B cell (primary cell): ENCODE results near the gene TMEM182. TPM values are rescaled to one million over a fixed set of nuclear protein-coding genes. Genes with fewer than 3 reads are reported as not detected.

Experiments used
- ATAC-seq: fragments of 200-7000 bp; cut with Tn5 transposase; one replicate; pipeline ENCODE4 v1.10.0; 2021; ENCODE audit warnings: low read depth, mild to moderate bottlenecking, moderate number of reproducible peaks, moderate library complexity
- CTCF ChIA-PET: fragments of 350-600 bp; sonication (Branson Sonifier 250); formaldehyde crosslinking; loops from one replicate; lab custom pipeline; 2021; ENCODE audit warnings: antibody characterized with exemption, inconsistent platforms; lab: Charles Lee
- POLR2A ChIA-PET: fragments of 350-600 bp; sonication (Branson Sonifier 250); formaldehyde crosslinking; loops from one replicate; lab custom pipeline; 2021; ENCODE audit warnings: antibody characterized with exemption; lab: Charles Lee
- DNase-seq: peaks from one replicate; pipeline ENCODE4 v3.0.0; 2013
- H2AFZ ChIP-seq: 2 replicates; pipeline ENCODE4 v1.6.1; 2012; ENCODE audit warnings: mild to moderate bottlenecking, low read depth, low read length; ENCODE audit not compliant: insufficient read depth, poor library complexity, severe bottlenecking
- H3K27ac ChIP-seq, 2 donors: 1 replicate in 1 of 2; 2 replicates in 1 of 2; pipeline ENCODE4 v1.5.1; 2012 to 2013; ENCODE audit warnings: low read length in 2 of 2, mild to moderate bottlenecking in 2 of 2, moderate library complexity in 1 of 2
- H3K27me3 ChIP-seq, 4 experiments: fragments of 200-600 bp in 1 of 4; sonication (generic) in 1 of 4; replicated peaks in 1 of 4; 1 replicate in 2 of 4; 2 replicates in 2 of 4; pipeline versions ENCODE4 v1.6.1 to v1.7.0; 2013 to 2016; ENCODE audit warnings: low read length in 3 of 4, mild to moderate bottlenecking in 2 of 4, mixed read lengths in 1 of 4, moderate library complexity in 1 of 4; ENCODE audit not compliant: insufficient read depth in 4 of 4, control insufficient read depth in 3 of 4; ENCODE audit errors: control extremely low read depth in 1 of 4
- H3K36me3 ChIP-seq, 2 experiments: replicated peaks in 1 of 2; 1 replicate in 1 of 2; 2 replicates in 1 of 2; pipeline versions ENCODE4 v1.6.1 to v1.7.1; 2013; ENCODE audit warnings: low read length in 1 of 2; ENCODE audit not compliant: insufficient read depth in 2 of 2, control insufficient read depth in 1 of 2; ENCODE audit errors: control extremely low read depth in 1 of 2, extremely low read depth in 1 of 2
- H3K4me1 ChIP-seq, 2 donors: fragments of 200-600 bp in 1 of 2; sonication (generic) in 1 of 2; 1 replicate in 1 of 2; 2 replicates in 1 of 2; pipeline versions ENCODE4 v1.5.1 to v1.6.1; 2013 to 2017; ENCODE audit warnings: low read length in 2 of 2; ENCODE audit not compliant: control insufficient read depth in 2 of 2, insufficient read depth in 2 of 2
- H3K4me2 ChIP-seq: replicated peaks from 2 replicates; pipeline ENCODE3; 2012; ENCODE audit warnings: mild to moderate bottlenecking, low read depth, low read length; ENCODE audit not compliant: poor library complexity, severe bottlenecking
- H3K4me3 ChIP-seq, 5 experiments: fragments of 200-600 bp in 1 of 5; sonication (generic) in 1 of 5; 1 replicate in 3 of 5; 2 replicates in 2 of 5; pipeline versions ENCODE4 v1.5.1 to v1.7.0; 2011 to 2016; ENCODE audit warnings: low read length in 4 of 5, mild to moderate bottlenecking in 4 of 5, low read depth in 2 of 5, control low read depth in 1 of 5, moderate library complexity in 1 of 5; ENCODE audit not compliant: insufficient read depth in 1 of 5; ENCODE audit errors: control extremely low read depth in 1 of 5, extremely low read depth in 1 of 5
- H3K79me2 ChIP-seq: fragments of 200-600 bp; sonication (generic); one replicate; pipeline ENCODE4 v1.6.0; 2016; ENCODE audit warnings: low read length; ENCODE audit not compliant: control insufficient read depth, insufficient read depth
- H3K9ac ChIP-seq: fragments of 200-600 bp; sonication (generic); 2 replicates; pipeline ENCODE4 v1.6.1; 2017; ENCODE audit warnings: mild to moderate bottlenecking, low read length, moderate library complexity
- H3K9me3 ChIP-seq, 3 donors: one replicate each; pipeline versions ENCODE4 v1.6.1 to v1.7.1; 2013; ENCODE audit warnings: low read length in 2 of 3; ENCODE audit not compliant: control insufficient read depth in 2 of 3, insufficient read depth in 1 of 3; ENCODE audit errors: control extremely low read depth in 1 of 3
- H4K20me1 ChIP-seq: 2 replicates; pipeline ENCODE4 v1.6.0; 2012; ENCODE audit warnings: mild to moderate bottlenecking, low read length; ENCODE audit not compliant: insufficient read depth, control insufficient read depth, poor library complexity, severe bottlenecking
- H3K27ac Mint-ChIP-seq: one replicate; pipeline ENCODE4 v1.8.0; 2021; ENCODE audit warnings: mixed read lengths
- H3K27me3 Mint-ChIP-seq: one replicate; pipeline ENCODE4 v1.8.0; 2021; ENCODE audit warnings: mixed read lengths
- H3K4me1 Mint-ChIP-seq: one replicate; pipeline ENCODE4 v1.8.0; 2021; ENCODE audit warnings: mixed read lengths
- H3K4me3 Mint-ChIP-seq: one replicate; pipeline ENCODE4 v1.8.0; 2021; ENCODE audit warnings: mixed read lengths
- H3K9me3 Mint-ChIP-seq: one replicate; pipeline ENCODE4 v1.8.0; 2022; ENCODE audit warnings: mixed read lengths; ENCODE audit not compliant: insufficient read depth
- CTCF ChIP-seq: fragments of 200-600 bp; IDR thresholded peaks from one replicate; pipeline ENCODE4 v1.8.0; 2022; ENCODE audit warnings: antibody characterized with exemption, mild to moderate bottlenecking
- EZH2 ChIP-seq: IDR thresholded peaks from 2 replicates; pipeline ENCODE4 v1.6.1; 2012; ENCODE audit warnings: borderline replicate concordance, low read depth, mild to moderate bottlenecking, moderate library complexity, low read length; ENCODE audit not compliant: insufficient read depth, poor library complexity, severe bottlenecking
- WGBS: methylation state at CpG from one replicate; pipeline ENCODE4 v1.1.5; 2013; ENCODE audit warnings: missing lambda C conversion rate; ENCODE audit not compliant: insufficient coverage; 5-methylcytosine and 5-hydroxymethylcytosine counted together
- intact Hi-C: fragments of 100-400 bp; cut with micrococcal nuclease; formaldehyde crosslinking; loops from one replicate; pipeline ENCODE4 v1.10.0; 2022
- polyA plus RNA-seq: library from polyadenylated mRNA; depleted of rRNA; stranded (reverse); fragments of >200 nt; gene quantifications from 2 replicates; pipeline ENCODE4 v1.2.3, GENCODE V29; 2012
- total RNA-seq, 2 donors: library from RNA; stranded (reverse); fragments of 120-200 nt in 1 of 2; gene quantifications; 1 replicate in 1 of 2; 2 replicates in 1 of 2; pipeline versions ENCODE4 v1.2.3 to v1.2.4, GENCODE V29; 2013 to 2022

Gene TMEM182
- total and polyA plus RNA-seq, 2 donors (not counting 1 experiment from before 2014, with no cell fraction given): 3.8 to 6.5 TPM

GRCh38 chr2:102806250-102806837, 44.5 kb downstream of the TMEM182 start:
- no peak overlapping the region for H3K27ac Mint-ChIP-seq
- H3K9me3 ChIP-seq: peaks cover 2 to 25% (median 17%) of the 10 kb centered on the region in 3 donors
- no peak overlapping the region for H3K4me2 ChIP-seq
- H3K27ac ChIP-seq: no peak overlapping the region
- WGBS: 63% methylated on average over 4 of the region's 9 CpGs
- H3K79me2 ChIP-seq: no peaks in the 10 kb centered on the region
- H3K4me3 Mint-ChIP-seq: no peak overlapping the region
- intact Hi-C loops: loop anchor here (5.0 kb wide), 1 partner anchor 334 kb away; the partner anchor contains the start of gene SLC9A4
- no peaks in the 10 kb centered on the region for H4K20me1 ChIP-seq
- TF ChIP-seq CTCF: peak; percentile 74
- no peak for TF ChIP-seq EZH2
- DNase-seq (peak; percentile 25), ATAC-seq (no peak)
- H3K4me1 ChIP-seq: no peaks in the 10 kb centered on the region
- H3K27me3 ChIP-seq: no peaks in the 10 kb centered on the region
- no peak overlapping the region for H2AFZ ChIP-seq
- H3K9me3 Mint-ChIP-seq: peaks cover 8% of the 10 kb centered on the region
- no peaks in the 10 kb centered on the region for H3K4me1 Mint-ChIP-seq
- no peak overlapping the region for H3K9ac ChIP-seq
- POLR2A ChIA-PET: no interaction called here
- no peaks in the 10 kb centered on the region for H3K36me3 ChIP-seq
- no peak overlapping the region for H3K4me3 ChIP-seq
- no peaks in the 10 kb centered on the region for H3K27me3 Mint-ChIP-seq
- CTCF ChIA-PET: interaction anchor here (0.8 to 1.7 kb wide), 5 partner anchors 9 to 53 kb away, joined by 3 to 7 read pairs (median 4); no protein-coding TSS in a partner anchor
